PC-3 (cell line): ENCODE data around the gene EYS.

Experiments used
- EZH2 ChIP-seq: fragments of 300-600 bp; sonication (generic); IDR thresholded peaks from one replicate; pipeline ENCODE4 v1.6.1; 2017; ENCODE audit warnings: antibody characterized with exemption, mild to moderate bottlenecking, low read length; ENCODE audit not compliant: unreplicated experiment
- EZH2phosphoT487 ChIP-seq: fragments of 300-600 bp; sonication (generic); IDR thresholded peaks from 2 replicates; pipeline ENCODE4 v1.6.1; 2018; ENCODE audit warnings: mild to moderate bottlenecking, antibody characterized with exemption, low read length, borderline replicate concordance
- TF ChIP-seq, protein P1 (sequence below): fragments of 300-600 bp; sonication (generic); conservative IDR thresholded peaks from 2 replicates; pipeline ENCODE4 v1.5.1; 2017; ENCODE audit warnings: antibody characterized with exemption, low read depth, mild to moderate bottlenecking, low read length

DNA sequence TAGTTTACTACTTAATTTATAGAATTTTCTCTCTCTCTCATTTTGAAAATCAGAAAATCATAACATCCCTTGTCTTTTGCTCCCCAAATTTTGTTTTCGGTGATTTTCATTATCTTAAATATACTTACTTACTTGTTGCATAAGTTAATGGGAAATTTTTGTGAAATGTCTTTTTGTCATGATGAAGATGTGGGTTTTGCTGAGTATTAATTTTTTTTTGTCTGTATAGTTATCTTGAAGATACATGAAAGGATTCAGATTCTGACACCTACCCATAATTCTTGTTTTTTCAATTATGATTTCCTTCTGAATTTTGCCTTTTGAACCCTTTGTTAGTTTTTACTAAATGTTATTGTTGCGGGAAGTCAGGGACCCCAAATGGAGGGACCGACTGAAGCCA is 817.9 kb downstream of the EYS start:
- TF ChIP-seq, protein P1, sequence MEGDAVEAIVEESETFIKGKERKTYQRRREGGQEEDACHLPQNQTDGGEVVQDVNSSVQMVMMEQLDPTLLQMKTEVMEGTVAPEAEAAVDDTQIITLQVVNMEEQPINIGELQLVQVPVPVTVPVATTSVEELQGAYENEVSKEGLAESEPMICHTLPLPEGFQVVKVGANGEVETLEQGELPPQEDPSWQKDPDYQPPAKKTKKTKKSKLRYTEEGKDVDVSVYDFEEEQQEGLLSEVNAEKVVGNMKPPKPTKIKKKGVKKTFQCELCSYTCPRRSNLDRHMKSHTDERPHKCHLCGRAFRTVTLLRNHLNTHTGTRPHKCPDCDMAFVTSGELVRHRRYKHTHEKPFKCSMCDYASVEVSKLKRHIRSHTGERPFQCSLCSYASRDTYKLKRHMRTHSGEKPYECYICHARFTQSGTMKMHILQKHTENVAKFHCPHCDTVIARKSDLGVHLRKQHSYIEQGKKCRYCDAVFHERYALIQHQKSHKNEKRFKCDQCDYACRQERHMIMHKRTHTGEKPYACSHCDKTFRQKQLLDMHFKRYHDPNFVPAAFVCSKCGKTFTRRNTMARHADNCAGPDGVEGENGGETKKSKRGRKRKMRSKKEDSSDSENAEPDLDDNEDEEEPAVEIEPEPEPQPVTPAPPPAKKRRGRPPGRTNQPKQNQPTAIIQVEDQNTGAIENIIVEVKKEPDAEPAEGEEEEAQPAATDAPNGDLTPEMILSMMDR: no peak
- TF ChIP-seq EZH2 (no peak), EZH2phosphoT487 (no peak)
